ENCODE data around the gene HSD3B7. TPM values are rescaled to one million over a fixed set of nuclear protein-coding genes. Genes with fewer than 3 reads are reported as not detected.
A peak's percentile ranks its signal among the peaks of the same experiment; 100 is the strongest.

Gene HSD3B7
- polyA plus RNA-seq, 1 donor (not counting 4 experiments of a cell fraction or from before 2014, with no cell fraction given), result 2.0 TPM

DNA sequence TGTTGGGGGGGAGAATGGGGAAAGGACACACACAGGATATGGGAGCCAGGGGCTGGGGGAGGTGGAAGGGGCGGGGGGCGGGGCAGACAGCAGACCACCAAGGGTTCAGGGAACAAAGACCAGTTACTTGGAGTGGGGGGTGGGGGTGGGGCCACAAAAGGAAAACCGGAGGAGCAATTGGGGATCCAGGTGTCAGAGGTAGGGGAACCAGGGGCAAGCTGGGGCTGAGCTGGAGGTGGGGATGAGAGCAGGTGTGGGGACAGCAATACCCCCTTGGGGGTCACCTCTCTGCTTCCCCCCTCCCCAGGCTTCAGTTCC is 37.5 kb upstream of the HSD3B7 start:
- Histone ChIP-seq H3K4me1 (ENCODE audit: control insufficient read depth, extremely low read depth, insufficient read depth, low read length) (peaks cover 19% of the 10 kb centered on the region), H3K9me3 (ENCODE audit: control insufficient read depth, low read depth, low read length) (no peaks in the 10 kb centered on the region), H3K9me1 (ENCODE audit: control insufficient read depth, extremely low read depth, insufficient read depth, low read length) (no peaks in the 10 kb centered on the region), H2AFZ (ENCODE audit: control insufficient read depth, low read length) (no peak overlapping the region), H3K27ac (ENCODE audit: control insufficient read depth, insufficient read depth, low read length) (no peak overlapping the region), H4K20me1 (ENCODE audit: control insufficient read depth, extremely low read depth, insufficient read depth, low read length) (no peaks in the 10 kb centered on the region), H3K4me3 (ENCODE audit: control insufficient read depth in 2 of 3, extremely low read depth in 1 of 3, insufficient read depth in 2 of 3, low read depth in 1 of 3, low read length in 3 of 3) (no peak overlapping the region), H3K36me3 (ENCODE audit: control insufficient read depth in 2 of 2, extremely low read depth in 1 of 2, insufficient read depth in 2 of 2, low read length in 2 of 2) (peaks cover 17 to 19% of the 10 kb centered on the region in 2 experiments), H3K79me2 (ENCODE audit: control insufficient read depth, insufficient read depth, low read length) (no peaks in the 10 kb centered on the region), H3K27me3 (ENCODE audit: control insufficient read depth, extremely low read depth, insufficient read depth, low read length) (no peaks in the 10 kb centered on the region), H3K9ac (ENCODE audit: control insufficient read depth, extremely low read depth, insufficient read depth, low read length) (no peak overlapping the region), H3K4me2 (ENCODE audit: control insufficient read depth, extremely low read depth, insufficient read depth, low read depth, low read length) (no peak overlapping the region)
- dilution Hi-C loops (cut with MboI; ENCODE audit: extremely low pct_ligation_motif_present, low sequenced_read_pairs), result no loop called here
- TF ChIP-seq EZH2 (IDR thresholded peaks at IDR 0.05; ENCODE audit: low read length), result no peak
- TF ChIP-seq, protein P1, sequence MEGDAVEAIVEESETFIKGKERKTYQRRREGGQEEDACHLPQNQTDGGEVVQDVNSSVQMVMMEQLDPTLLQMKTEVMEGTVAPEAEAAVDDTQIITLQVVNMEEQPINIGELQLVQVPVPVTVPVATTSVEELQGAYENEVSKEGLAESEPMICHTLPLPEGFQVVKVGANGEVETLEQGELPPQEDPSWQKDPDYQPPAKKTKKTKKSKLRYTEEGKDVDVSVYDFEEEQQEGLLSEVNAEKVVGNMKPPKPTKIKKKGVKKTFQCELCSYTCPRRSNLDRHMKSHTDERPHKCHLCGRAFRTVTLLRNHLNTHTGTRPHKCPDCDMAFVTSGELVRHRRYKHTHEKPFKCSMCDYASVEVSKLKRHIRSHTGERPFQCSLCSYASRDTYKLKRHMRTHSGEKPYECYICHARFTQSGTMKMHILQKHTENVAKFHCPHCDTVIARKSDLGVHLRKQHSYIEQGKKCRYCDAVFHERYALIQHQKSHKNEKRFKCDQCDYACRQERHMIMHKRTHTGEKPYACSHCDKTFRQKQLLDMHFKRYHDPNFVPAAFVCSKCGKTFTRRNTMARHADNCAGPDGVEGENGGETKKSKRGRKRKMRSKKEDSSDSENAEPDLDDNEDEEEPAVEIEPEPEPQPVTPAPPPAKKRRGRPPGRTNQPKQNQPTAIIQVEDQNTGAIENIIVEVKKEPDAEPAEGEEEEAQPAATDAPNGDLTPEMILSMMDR (optimal IDR thresholded peaks at IDR 0.05 in 1 of 3, IDR thresholded peaks at IDR 0.05 in 1 of 3, conservative IDR thresholded peaks at IDR 0.05 in 1 of 3; ENCODE audit: extremely low read depth in 1 of 3, insufficient read depth in 2 of 3, low read length in 3 of 3), result no peak
- DNase-seq (ENCODE audit: low read depth, low spot score) (no peak), FAIRE-seq (no peak)

DNA sequence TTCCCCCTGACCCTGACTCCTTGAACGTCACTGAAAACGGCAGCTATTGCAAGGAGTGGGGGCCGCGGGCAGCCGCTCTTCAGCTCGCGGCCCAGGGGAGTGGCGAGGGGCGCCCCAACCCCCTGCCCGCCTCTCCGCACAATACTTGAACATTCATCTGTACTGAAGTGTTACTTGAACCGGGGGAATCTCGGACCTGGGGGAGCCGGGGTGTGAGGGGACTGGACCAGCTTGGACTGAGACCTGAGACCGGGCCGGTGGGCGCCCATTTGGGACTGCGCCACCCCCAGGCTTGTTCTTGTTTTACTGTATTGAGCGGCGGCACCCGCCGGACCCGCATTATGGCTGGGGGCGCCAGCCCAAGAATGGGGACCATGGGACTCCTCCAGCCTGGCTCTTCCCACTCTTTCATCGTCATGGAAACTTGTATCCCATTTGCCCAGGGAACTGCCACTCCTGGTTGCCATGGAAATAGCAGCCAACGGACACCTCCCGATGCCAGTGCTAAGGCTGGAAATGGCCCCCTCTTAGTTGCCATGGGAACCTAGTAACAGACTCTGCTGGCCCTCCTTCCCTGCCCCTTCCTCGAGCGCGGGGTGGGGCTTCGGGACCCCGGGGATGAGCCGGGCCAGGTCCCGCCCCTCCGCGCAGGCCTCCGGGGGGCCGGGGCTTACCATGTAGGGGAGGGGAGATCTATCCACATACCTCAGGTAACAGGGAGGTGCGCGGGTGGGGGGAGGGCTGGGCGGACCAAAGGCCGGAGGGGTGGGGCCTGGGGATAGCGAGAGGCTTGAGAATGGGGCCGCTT is 36.9 kb upstream of the HSD3B7 start:
- Histone ChIP-seq H4K20me1 (ENCODE audit: control insufficient read depth, extremely low read depth, insufficient read depth, low read length) (no peaks in the 10 kb centered on the region), H3K9me1 (ENCODE audit: control insufficient read depth, extremely low read depth, insufficient read depth, low read length) (no peaks in the 10 kb centered on the region), H3K4me3 (ENCODE audit: control insufficient read depth in 2 of 3, extremely low read depth in 1 of 3, insufficient read depth in 2 of 3, low read depth in 1 of 3, low read length in 3 of 3) (peak overlapping the region in 2 of 3 experiments; percentile 50 to 84), H2AFZ (ENCODE audit: control insufficient read depth, low read length) (no peak overlapping the region), H3K27ac (ENCODE audit: control insufficient read depth, insufficient read depth, low read length) (no peak overlapping the region), H3K36me3 (ENCODE audit: control insufficient read depth in 2 of 2, extremely low read depth in 1 of 2, insufficient read depth in 2 of 2, low read length in 2 of 2) (peaks cover 13 to 16% of the 10 kb centered on the region in 2 experiments), H3K9ac (ENCODE audit: control insufficient read depth, extremely low read depth, insufficient read depth, low read length) (peak overlapping the region; percentile 83), H3K27me3 (ENCODE audit: control insufficient read depth, extremely low read depth, insufficient read depth, low read length) (no peaks in the 10 kb centered on the region), H3K4me1 (ENCODE audit: control insufficient read depth, extremely low read depth, insufficient read depth, low read length) (peaks cover 19% of the 10 kb centered on the region), H3K79me2 (ENCODE audit: control insufficient read depth, insufficient read depth, low read length) (no peaks in the 10 kb centered on the region), H3K4me2 (ENCODE audit: control insufficient read depth, extremely low read depth, insufficient read depth, low read depth, low read length) (peak overlapping the region; percentile 84), H3K9me3 (ENCODE audit: control insufficient read depth, low read depth, low read length) (no peaks in the 10 kb centered on the region)
- TF ChIP-seq EZH2 (IDR thresholded peaks at IDR 0.05; ENCODE audit: low read length), result no peak
- TF ChIP-seq, protein P1 (optimal IDR thresholded peaks at IDR 0.05 in 1 of 3, IDR thresholded peaks at IDR 0.05 in 1 of 3, conservative IDR thresholded peaks at IDR 0.05 in 1 of 3; ENCODE audit: extremely low read depth in 1 of 3, insufficient read depth in 2 of 3, low read length in 3 of 3), result no peak
- dilution Hi-C loops (cut with MboI; ENCODE audit: extremely low pct_ligation_motif_present, low sequenced_read_pairs), result no loop called here
- DNase-seq (ENCODE audit: low read depth, low spot score), result no peak
- FAIRE-seq, result no peak
